Measurements from ENCODE around the gene CRLF1.
A peak's percentile ranks its signal among the peaks of the same experiment; 100 is the strongest.

Gene CRLF1

GRCh38 chr19:18588611-18589379, 17.8 kb downstream of the CRLF1 start, which contains the start of gene REX1BD:
REX1BD (plus strand) TSS chr19:18588798; CDS start chr19:18588802, 4 bp downstream.
- DNase-seq (ENCODE audit: extremely low read depth, low read depth), result no peak
- TF ChIP-seq CTCF (IDR thresholded peaks at IDR 0.05; ENCODE audit: low read depth, low read length), result peak; percentile 81

- no peak for DNase-seq (ENCODE audit: extremely low read depth, low read depth)
- no peak for TF ChIP-seq CTCF (IDR thresholded peaks at IDR 0.05; ENCODE audit: low read depth, low read length)
Observed at GRCh38 chr19:18587962-18588610, 18.5 kb downstream of the CRLF1 start.

GRCh38 chr19:18587561-18587960, 19.0 kb downstream of the CRLF1 start:
- no peak for DNase-seq (ENCODE audit: extremely low read depth, low read depth)

GRCh38 chr19:18586306-18586705, 20.3 kb downstream of the CRLF1 start:
- TF ChIP-seq CTCF (IDR thresholded peaks at IDR 0.05; ENCODE audit: low read depth, low read length), result no peak
- DNase-seq (ENCODE audit: extremely low read depth, low read depth), result no peak

More at GRCh38 chr19:18587561-18587960, 19.0 kb downstream of the CRLF1 start:
- TF ChIP-seq CTCF (IDR thresholded peaks at IDR 0.05; ENCODE audit: low read depth, low read length), result no peak

GRCh38 chr19:18580311-18580710, 26.3 kb downstream of the CRLF1 start:
- TF ChIP-seq CTCF (IDR thresholded peaks at IDR 0.05; ENCODE audit: low read depth, low read length), result no peak
- DNase-seq (ENCODE audit: extremely low read depth, low read depth), result no peak

GRCh38 chr19:18577365-18577914, 29.2 kb downstream of the CRLF1 start:
- TF ChIP-seq CTCF (IDR thresholded peaks at IDR 0.05; ENCODE audit: low read depth, low read length), result no peak
- DNase-seq (ENCODE audit: extremely low read depth, low read depth), result no peak

GRCh38 chr19:18576383-18576782, 30.2 kb downstream of the CRLF1 start:
- no peak for TF ChIP-seq CTCF (IDR thresholded peaks at IDR 0.05; ENCODE audit: low read depth, low read length)

More at GRCh38 chr19:18576383-18576782, 30.2 kb downstream of the CRLF1 start:
- no peak for DNase-seq (ENCODE audit: extremely low read depth, low read depth)

All from AG09319 (cell line).